GM12874 (cell line): ENCODE measurements around the gene SMAD6.

ENCODE experiments used
- CTCF ChIP-seq: IDR thresholded peaks from 2 replicates; pipeline ENCODE4 v1.5.1; 2011; ENCODE audit warnings: low read depth, mild to moderate bottlenecking, control low read depth, low read length, moderate library complexity; ENCODE audit not compliant: insufficient read depth

Gene SMAD6

GRCh38 chr15:66663664-66664063 is 38.4 kb upstream of the SMAD6 start:
- no peak for TF ChIP-seq CTCF

- no peak for TF ChIP-seq CTCF
Observed at GRCh38 chr15:66670175-66670574, 31.9 kb upstream of the SMAD6 start.

GRCh38 chr15:66670762-66671580 is 31.1 kb upstream of the SMAD6 start:
- no peak for TF ChIP-seq CTCF

- no peak for TF ChIP-seq CTCF
Observed at GRCh38 chr15:66672867-66673266, 29.2 kb upstream of the SMAD6 start.

- TF ChIP-seq CTCF = no peak
Observed at GRCh38 chr15:66673410-66674322, 28.4 kb upstream of the SMAD6 start.

- no peak for TF ChIP-seq CTCF
Observed at GRCh38 chr15:66674756-66675155, 27.3 kb upstream of the SMAD6 start.

GRCh38 chr15:66675446-66675845 is 26.6 kb upstream of the SMAD6 start:
- TF ChIP-seq CTCF = no peak
